ENCODE data around the gene CCDC13.
"Not testable (repeated sequence)": the region's sequence is repeated elsewhere in the genome, so short reads cannot be mapped to it uniquely, and the experiment has no call there.

The CCDC13 gene

GRCh38 chr3:42772670-42773408, at the start of gene CCDC13:
TSS of gene CCDC13 (minus strand) at chr3:42773253. CDS start at chr3:42758345, 14,908 bp downstream.
- peak; percentile 42 to 82 for DNase-seq (ENCODE audit: low read depth in 2 of 2)

- no peak for DNase-seq (ENCODE audit: low read depth in 2 of 2)
These were observed 49.8 kb upstream of the CCDC13 start for GRCh38 chr3:42822828-42823227.

- DNase-seq (ENCODE audit: low read depth in 2 of 2), result no peak
These were observed 47.6 kb upstream of the CCDC13 start for GRCh38 chr3:42820746-42821051.

- DNase-seq (ENCODE audit: low read depth in 2 of 2), result no peak
These were observed 46.4 kb upstream of the CCDC13 start for GRCh38 chr3:42819351-42819965.

- no peak for DNase-seq (ENCODE audit: low read depth in 2 of 2)
These were observed 42.8 kb upstream of the CCDC13 start for GRCh38 chr3:42815826-42816225.

- DNase-seq (ENCODE audit: low read depth in 2 of 2), result no peak
These were observed 42.0 kb upstream of the CCDC13 start for GRCh38 chr3:42814914-42815507.

GRCh38 chr3:42814246-42814645, 41.2 kb upstream of the CCDC13 start:
- DNase-seq (ENCODE audit: low read depth in 2 of 2), result no peak

- not testable (repeated sequence) for DNase-seq (ENCODE audit: low read depth in 2 of 2)
These were observed 38.2 kb upstream of the CCDC13 start for GRCh38 chr3:42811118-42811883.

GRCh38 chr3:42810706-42811105, 37.7 kb upstream of the CCDC13 start:
- not testable (repeated sequence) for DNase-seq (ENCODE audit: low read depth in 2 of 2)

GRCh38 chr3:42809202-42809601, 36.1 kb upstream of the CCDC13 start, which contains the start of gene ACKR2:
TSS of gene ACKR2 (plus strand) at chr3:42809445. CDS start at chr3:42864503, 55,058 bp downstream.
- DNase-seq (ENCODE audit: low read depth in 2 of 2), result no peak

- DNase-seq (ENCODE audit: low read depth in 2 of 2), result no peak
These were observed 34.9 kb upstream of the CCDC13 start for GRCh38 chr3:42807929-42808328.

- DNase-seq (ENCODE audit: low read depth in 2 of 2), result no peak
These were observed 32.2 kb upstream of the CCDC13 start for GRCh38 chr3:42805141-42805821.

GRCh38 chr3:42804831-42805132, 31.7 kb upstream of the CCDC13 start:
- no peak for DNase-seq (ENCODE audit: low read depth in 2 of 2)

GRCh38 chr3:42804106-42804830, 31.2 kb upstream of the CCDC13 start, which contains the start of gene HIGD1A:
TSS of gene HIGD1A (minus strand) at chr3:42804490. CDS start at chr3:42794253, 10,237 bp downstream.
- peak; percentile 78 to 80 for DNase-seq (ENCODE audit: low read depth in 2 of 2)

- DNase-seq (ENCODE audit: low read depth in 2 of 2), result peak in 1 of 2 donors; percentile 5
These were observed 30.5 kb upstream of the CCDC13 start for GRCh38 chr3:42803414-42804105.

- no peak for DNase-seq (ENCODE audit: low read depth in 2 of 2)
These were observed 29.9 kb upstream of the CCDC13 start for GRCh38 chr3:42802876-42803413.

GRCh38 chr3:42801784-42802183, 28.7 kb upstream of the CCDC13 start:
- DNase-seq (ENCODE audit: low read depth in 2 of 2), result no peak

- DNase-seq (ENCODE audit: low read depth in 2 of 2), result no peak
These were observed 28.1 kb upstream of the CCDC13 start for GRCh38 chr3:42801048-42801620.

GRCh38 chr3:42800251-42800650, 27.2 kb upstream of the CCDC13 start:
- no peak for DNase-seq (ENCODE audit: low read depth in 2 of 2)

GRCh38 chr3:42799376-42799775, 26.3 kb upstream of the CCDC13 start:
- no peak for DNase-seq (ENCODE audit: low read depth in 2 of 2)

Data from stimulated activated CD4-positive, alpha-beta T cell treated with anti-CD3 and anti-CD28 coated beads, Interleukin-1b, Interleukin-23, amount 100 ng/mL, for 1 hour (primary cell).